Mucosa of stomach (tissue), 1 donor: ENCODE results near the gene SPTLC3.

Experiments used
- H3K27me3 ChIP-seq: one replicate; pipeline ENCODE4 v1.7.0; 2013; ENCODE audit warnings: mild to moderate bottlenecking, low read length; ENCODE audit not compliant: control insufficient read depth, insufficient read depth
- H3K36me3 ChIP-seq: one replicate; pipeline ENCODE4 v1.7.0; 2013; ENCODE audit warnings: low read length; ENCODE audit not compliant: control insufficient read depth, insufficient read depth
- H3K4me1 ChIP-seq: one replicate; pipeline ENCODE4 v1.7.0; 2013; ENCODE audit warnings: mild to moderate bottlenecking, low read length; ENCODE audit not compliant: control insufficient read depth, insufficient read depth
- H3K4me3 ChIP-seq: one replicate; pipeline ENCODE4 v1.7.0; 2013; ENCODE audit warnings: low read length
- H3K9ac ChIP-seq: one replicate; pipeline ENCODE4 v1.7.0; 2013; ENCODE audit warnings: mild to moderate bottlenecking, low read length, moderate library complexity
- H3K9me3 ChIP-seq: one replicate; pipeline ENCODE4 v1.7.0; 2013; ENCODE audit warnings: mild to moderate bottlenecking, low read length, moderate library complexity; ENCODE audit not compliant: control insufficient read depth
- donor health status: Pancreatic carcinoma.

Gene SPTLC3

GRCh38 chr20:13130707-13131103 lies 121.9 kb downstream of the SPTLC3 start:
- no peak overlapping the region for H3K4me3 ChIP-seq
- no peaks in the 10 kb centered on the region for H3K4me1 ChIP-seq
- no peaks in the 10 kb centered on the region for H3K36me3 ChIP-seq
- H3K9me3 ChIP-seq: no peaks in the 10 kb centered on the region
- no peak overlapping the region for H3K9ac ChIP-seq
- H3K27me3 ChIP-seq: no peaks in the 10 kb centered on the region

GRCh38 chr20:13131688-13132087 lies 122.9 kb downstream of the SPTLC3 start:
- Histone ChIP-seq H3K36me3 (no peaks in the 10 kb centered on the region), H3K9me3 (no peaks in the 10 kb centered on the region), H3K9ac (no peak overlapping the region), H3K4me3 (no peak overlapping the region), H3K27me3 (no peaks in the 10 kb centered on the region), H3K4me1 (no peaks in the 10 kb centered on the region)

- H3K4me1 ChIP-seq: no peaks in the 10 kb centered on the region
- H3K27me3 ChIP-seq: no peaks in the 10 kb centered on the region
- H3K4me3 ChIP-seq: no peak overlapping the region
Measured at GRCh38 chr20:13139459-13140150, 130.8 kb downstream of the SPTLC3 start.

GRCh38 chr20:13140201-13140600 lies 131.4 kb downstream of the SPTLC3 start:
- no peaks in the 10 kb centered on the region for H3K9me3 ChIP-seq
- no peaks in the 10 kb centered on the region for H3K27me3 ChIP-seq
- no peaks in the 10 kb centered on the region for H3K4me1 ChIP-seq
- H3K4me3 ChIP-seq: no peak overlapping the region
- H3K36me3 ChIP-seq: no peaks in the 10 kb centered on the region
- H3K9ac ChIP-seq: no peak overlapping the region

More at GRCh38 chr20:13139459-13140150, 130.8 kb downstream of the SPTLC3 start:
- Histone ChIP-seq H3K9me3 (no peaks in the 10 kb centered on the region), H3K36me3 (no peaks in the 10 kb centered on the region), H3K9ac (no peak overlapping the region)

- H3K4me3 ChIP-seq: no peak overlapping the region
- no peaks in the 10 kb centered on the region for H3K36me3 ChIP-seq
- no peaks in the 10 kb centered on the region for H3K9me3 ChIP-seq
- no peaks in the 10 kb centered on the region for H3K27me3 ChIP-seq
- H3K9ac ChIP-seq: no peak overlapping the region
- no peaks in the 10 kb centered on the region for H3K4me1 ChIP-seq
Measured at GRCh38 chr20:13140775-13141174, 132.0 kb downstream of the SPTLC3 start.

GRCh38 chr20:13141546-13141945 lies 132.8 kb downstream of the SPTLC3 start:
- no peaks in the 10 kb centered on the region for H3K36me3 ChIP-seq
- no peak overlapping the region for H3K9ac ChIP-seq
- H3K4me1 ChIP-seq: no peaks in the 10 kb centered on the region
- H3K27me3 ChIP-seq: no peaks in the 10 kb centered on the region
- no peaks in the 10 kb centered on the region for H3K9me3 ChIP-seq
- H3K4me3 ChIP-seq: no peak overlapping the region

- Histone ChIP-seq H3K9me3 (no peaks in the 10 kb centered on the region), H3K27me3 (no peaks in the 10 kb centered on the region), H3K4me3 (no peak overlapping the region), H3K9ac (no peak overlapping the region), H3K36me3 (no peaks in the 10 kb centered on the region), H3K4me1 (no peaks in the 10 kb centered on the region)
Measured at GRCh38 chr20:13142143-13142542, 133.4 kb downstream of the SPTLC3 start.

GRCh38 chr20:13147071-13147963 lies 138.5 kb downstream of the SPTLC3 start:
- no peaks in the 10 kb centered on the region for H3K9me3 ChIP-seq
- H3K27me3 ChIP-seq: no peaks in the 10 kb centered on the region
- H3K4me3 ChIP-seq: no peak overlapping the region
- no peaks in the 10 kb centered on the region for H3K36me3 ChIP-seq
- no peak overlapping the region for H3K9ac ChIP-seq
- H3K4me1 ChIP-seq: no peaks in the 10 kb centered on the region

GRCh38 chr20:13147971-13148370 lies 139.2 kb downstream of the SPTLC3 start:
- Histone ChIP-seq H3K4me1 (no peaks in the 10 kb centered on the region), H3K4me3 (no peak overlapping the region), H3K9me3 (no peaks in the 10 kb centered on the region), H3K9ac (no peak overlapping the region), H3K27me3 (no peaks in the 10 kb centered on the region), H3K36me3 (no peaks in the 10 kb centered on the region)

- Histone ChIP-seq H3K9me3 (no peaks in the 10 kb centered on the region), H3K9ac (no peak overlapping the region), H3K27me3 (no peaks in the 10 kb centered on the region), H3K4me1 (no peaks in the 10 kb centered on the region), H3K36me3 (no peaks in the 10 kb centered on the region), H3K4me3 (no peak overlapping the region)
Measured at GRCh38 chr20:13148402-13148801, 139.6 kb downstream of the SPTLC3 start.

- Histone ChIP-seq H3K9ac (no peak overlapping the region), H3K36me3 (no peaks in the 10 kb centered on the region), H3K4me3 (no peak overlapping the region), H3K9me3 (no peaks in the 10 kb centered on the region), H3K27me3 (no peaks in the 10 kb centered on the region), H3K4me1 (no peaks in the 10 kb centered on the region)
Measured at GRCh38 chr20:13148961-13149360, 140.2 kb downstream of the SPTLC3 start.

- no peaks in the 10 kb centered on the region for H3K36me3 ChIP-seq
- H3K9ac ChIP-seq: no peak overlapping the region
- H3K9me3 ChIP-seq: no peaks in the 10 kb centered on the region
- no peak overlapping the region for H3K4me3 ChIP-seq
- no peaks in the 10 kb centered on the region for H3K4me1 ChIP-seq
- no peaks in the 10 kb centered on the region for H3K27me3 ChIP-seq
Measured at GRCh38 chr20:13149371-13150105, 140.8 kb downstream of the SPTLC3 start.
